ENCODE measurements around the gene SPATA45. TPM values are rescaled to one million over a fixed set of nuclear protein-coding genes. Genes with fewer than 3 reads are reported as not detected.

SPATA45 gene
- total and polyA plus RNA-seq, 2 of the 13 experiments (the other 11 are each of a cell fraction or from before 2014, with no cell fraction given), result 0.17 to 0.64 TPM

- TF ChIP-seq FOXP4 (CRISPR knock-in tag; IDR thresholded peaks at IDR 0.05) (no peak), ZBTB7A (CRISPR knock-in tag; IDR thresholded peaks at IDR 0.05) (no peak), SETDB1 (CRISPR knock-in tag; IDR thresholded peaks at IDR 0.05; ENCODE audit: borderline replicate concordance) (no peak), ZNF354B (CRISPR knock-in tag; IDR thresholded peaks at IDR 0.05) (no peak), ZNF362 (CRISPR knock-in tag; IDR thresholded peaks at IDR 0.05; ENCODE audit: borderline replicate concordance) (peak; percentile 26; the same call in 1 of the 2 replicates), ZBTB25 (CRISPR knock-in tag; IDR thresholded peaks at IDR 0.05) (no peak), SALL1 (CRISPR knock-in tag; IDR thresholded peaks at IDR 0.05) (peak; percentile 60; the same call in 1 of the 2 replicates), DZIP1 (CRISPR knock-in tag; IDR thresholded peaks at IDR 0.05) (no peak), CREM (IDR thresholded peaks at IDR 0.05) (peak; percentile 53; the same call in 1 of the 2 replicates), CREM (CRISPR knock-in tag; IDR thresholded peaks at IDR 0.05) (no peak), FOXJ3 (CRISPR knock-in tag; IDR thresholded peaks at IDR 0.05; ENCODE audit: borderline replicate concordance) (peak; percentile 27; the same call in 1 of the 2 replicates), ZBTB44 (CRISPR knock-in tag; IDR thresholded peaks at IDR 0.05) (no peak), ETV6 (CRISPR knock-in tag; conservative IDR thresholded peaks at IDR 0.05) (no peak), MED8 (CRISPR knock-in tag; IDR thresholded peaks at IDR 0.05; ENCODE audit: insufficient replicate concordance) (no peak), NCOR1 (IDR thresholded peaks at IDR 0.05; ENCODE audit: borderline replicate concordance, low read length) (peak; percentile 98), ERF (CRISPR knock-in tag; IDR thresholded peaks at IDR 0.05) (no peak), CREB1 (IDR thresholded peaks at IDR 0.05) (no peak), CREB1 (CRISPR knock-in tag; IDR thresholded peaks at IDR 0.05) (peak; percentile 75), ATF6 (CRISPR knock-in tag; conservative IDR thresholded peaks at IDR 0.05) (no peak)
Measured at GRCh38 chr1:212816567-212817278, 30.7 kb downstream of the SPATA45 start (continued).

All from HepG2 (cell line).